Thoracic aorta (tissue), 2 donors: ENCODE measurements around the gene PSMB8. TPM values are rescaled to one million over a fixed set of nuclear protein-coding genes. Genes with fewer than 3 reads are reported as not detected.

Source experiments
- ATAC-seq: fragments of 150-250 bp; one replicate; pipeline ENCODE4 v1.8.0; 2017; ENCODE audit warnings: low read depth; ENCODE audit not compliant: insufficient number of reproducible peaks, low FRiP score
- DNase-seq: peaks from one replicate; pipeline ENCODE4 v3.0.0-alpha.2; 2020; ENCODE audit warnings: low spot score
- H3K27ac ChIP-seq, 2 donors: fragments of 200-600 bp; sonication (generic); 1 replicate in 1 of 2; 2 replicates in 1 of 2; pipeline ENCODE4 v1.5.1; 2016; ENCODE audit warnings: mild to moderate bottlenecking in 2 of 2, moderate library complexity in 2 of 2
- H3K27me3 ChIP-seq: fragments of 200-600 bp; sonication (generic); replicated peaks from 2 replicates; pipeline ENCODE4 v1.6.0; 2016; ENCODE audit warnings: mild to moderate bottlenecking; ENCODE audit not compliant: insufficient read depth
- H3K36me3 ChIP-seq: fragments of 200-600 bp; sonication (generic); one replicate; pipeline ENCODE4 v1.5.1; 2016
- H3K4me1 ChIP-seq, 2 donors: fragments of 200-600 bp; sonication (generic); 1 replicate in 1 of 2; 2 replicates in 1 of 2; pipeline versions ENCODE4 v1.5.1 to v1.6.0; 2016; ENCODE audit warnings: low read depth in 2 of 2, mild to moderate bottlenecking in 1 of 2; ENCODE audit not compliant: control insufficient read depth in 1 of 2
- H3K4me3 ChIP-seq: fragments of 200-600 bp; sonication (generic); 2 replicates; pipeline ENCODE4 v1.5.1; 2016; ENCODE audit warnings: mild to moderate bottlenecking
- H3K9me3 ChIP-seq: fragments of 200-600 bp; sonication (generic); 2 replicates; pipeline ENCODE4 v1.5.1; 2016
- total RNA-seq, 2 donors: library from RNA; depleted of rRNA; stranded (reverse); fragments of >200 nt; gene quantifications; one replicate each; pipeline versions ENCODE4 v1.1.0 to v1.2.3, GENCODE V29; 2016
- TF ChIP-seq, protein P1 (sequence below): fragments of 200-600 bp; sonication (generic); IDR thresholded peaks from one replicate; pipeline ENCODE4 v1.5.1; 2019; ENCODE audit warnings: antibody characterized with exemption

The PSMB8 gene
- total RNA-seq, 2 donors from 2014 or later = 28.4 to 43.3 TPM

DNA sequence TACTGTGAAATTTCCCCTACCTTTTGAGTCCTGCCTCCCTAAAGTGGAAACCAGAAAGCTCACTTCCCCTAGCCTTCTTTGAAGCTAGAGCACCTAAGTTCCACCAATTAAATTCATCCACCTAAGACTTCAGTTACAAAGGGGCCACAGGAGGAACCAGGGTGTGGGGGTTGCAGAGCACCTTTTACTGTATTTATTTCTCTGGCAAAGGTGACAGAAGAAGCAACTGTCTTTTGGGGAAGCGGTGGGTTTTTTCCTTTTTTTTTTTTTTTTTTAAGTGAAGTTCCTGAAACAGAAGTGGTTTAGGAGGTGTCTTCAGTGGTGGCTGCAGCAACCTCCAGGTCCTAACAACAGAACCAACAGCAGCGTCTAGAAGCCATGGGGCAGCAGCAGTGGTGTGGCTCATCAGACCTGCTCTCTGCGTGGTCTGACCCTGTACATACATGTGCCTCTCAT lies 23.2 kb upstream of the PSMB8 start:
- Histone ChIP-seq H3K27me3 (no peaks in the 10 kb centered on the region), H3K9me3 (no peaks in the 10 kb centered on the region), H3K36me3 (no peaks in the 10 kb centered on the region), H3K27ac (no peak overlapping the region), H3K4me3 (no peak overlapping the region), H3K4me1 (no peaks in the 10 kb centered on the region)
- no peak for ATAC-seq
- TF ChIP-seq, protein P1, sequence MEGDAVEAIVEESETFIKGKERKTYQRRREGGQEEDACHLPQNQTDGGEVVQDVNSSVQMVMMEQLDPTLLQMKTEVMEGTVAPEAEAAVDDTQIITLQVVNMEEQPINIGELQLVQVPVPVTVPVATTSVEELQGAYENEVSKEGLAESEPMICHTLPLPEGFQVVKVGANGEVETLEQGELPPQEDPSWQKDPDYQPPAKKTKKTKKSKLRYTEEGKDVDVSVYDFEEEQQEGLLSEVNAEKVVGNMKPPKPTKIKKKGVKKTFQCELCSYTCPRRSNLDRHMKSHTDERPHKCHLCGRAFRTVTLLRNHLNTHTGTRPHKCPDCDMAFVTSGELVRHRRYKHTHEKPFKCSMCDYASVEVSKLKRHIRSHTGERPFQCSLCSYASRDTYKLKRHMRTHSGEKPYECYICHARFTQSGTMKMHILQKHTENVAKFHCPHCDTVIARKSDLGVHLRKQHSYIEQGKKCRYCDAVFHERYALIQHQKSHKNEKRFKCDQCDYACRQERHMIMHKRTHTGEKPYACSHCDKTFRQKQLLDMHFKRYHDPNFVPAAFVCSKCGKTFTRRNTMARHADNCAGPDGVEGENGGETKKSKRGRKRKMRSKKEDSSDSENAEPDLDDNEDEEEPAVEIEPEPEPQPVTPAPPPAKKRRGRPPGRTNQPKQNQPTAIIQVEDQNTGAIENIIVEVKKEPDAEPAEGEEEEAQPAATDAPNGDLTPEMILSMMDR = no peak
- DNase-seq = no peak

DNA sequence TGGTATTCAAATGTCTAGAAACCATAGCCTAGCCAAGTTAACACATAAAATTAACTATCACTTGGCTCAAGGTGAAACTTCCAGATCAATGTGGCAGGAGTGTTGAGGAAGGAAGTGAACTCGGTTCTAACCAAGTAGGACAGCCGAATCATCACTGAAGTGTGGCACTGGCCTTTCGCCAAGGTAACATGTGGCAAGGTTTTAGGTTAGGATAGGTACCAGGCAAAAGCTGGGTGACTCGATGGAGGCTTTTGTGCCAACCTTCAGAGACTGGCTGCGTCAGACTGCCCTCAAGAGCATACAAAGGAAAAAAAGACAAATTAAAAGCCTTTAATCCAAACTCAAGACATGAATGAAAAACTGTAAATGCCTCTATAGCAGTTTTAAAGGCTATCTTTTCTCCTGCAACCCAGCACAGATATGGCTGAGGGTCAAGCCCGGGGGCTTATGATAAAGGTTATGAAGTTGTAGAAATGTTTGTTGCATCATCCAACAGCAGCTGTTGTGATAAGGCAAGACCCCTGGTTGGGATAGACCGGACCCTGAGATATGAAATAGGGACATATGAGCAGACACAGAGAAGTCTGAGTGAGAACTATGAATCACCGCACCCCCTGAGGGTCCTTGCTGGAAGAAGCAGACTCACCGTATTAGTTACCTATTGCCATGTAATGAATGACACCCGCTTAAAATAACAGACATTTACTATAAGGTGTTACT lies 22.0 kb upstream of the PSMB8 start:
- H3K27me3 ChIP-seq = no peaks in the 10 kb centered on the region
- no peaks in the 10 kb centered on the region for H3K36me3 ChIP-seq
- no peak for DNase-seq
- no peaks in the 10 kb centered on the region for H3K9me3 ChIP-seq
- ATAC-seq = no peak
- H3K4me3 ChIP-seq = no peak overlapping the region
- no peak overlapping the region for H3K27ac ChIP-seq
- no peaks in the 10 kb centered on the region for H3K4me1 ChIP-seq
- TF ChIP-seq, protein P1 = no peak

DNA sequence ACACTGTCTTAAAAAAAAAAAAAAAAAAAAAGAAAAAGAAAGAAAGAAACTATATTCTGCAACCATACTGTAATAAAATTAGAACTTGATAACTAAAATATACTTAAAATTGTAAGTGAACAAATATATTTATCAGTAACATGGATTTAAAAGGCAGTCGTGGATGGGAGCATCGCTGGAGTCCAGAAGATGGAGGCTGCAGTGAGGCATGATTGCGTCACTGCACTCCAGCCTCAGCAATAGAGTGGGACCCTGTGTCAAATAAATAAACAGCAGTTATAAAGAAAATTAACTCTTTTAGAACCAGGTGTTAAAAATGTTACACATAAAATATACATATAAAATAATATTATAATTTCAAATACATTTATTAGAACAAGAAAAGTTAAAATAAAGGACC lies 18.9 kb upstream of the PSMB8 start:
- ATAC-seq (no peak), DNase-seq (no peak)
- Histone ChIP-seq H3K27ac (no peak overlapping the region), H3K9me3 (no peaks in the 10 kb centered on the region), H3K36me3 (no peaks in the 10 kb centered on the region), H3K4me3 (no peak overlapping the region), H3K4me1 (no peaks in the 10 kb centered on the region), H3K27me3 (no peaks in the 10 kb centered on the region)
- TF ChIP-seq, protein P1 = no peak

DNA sequence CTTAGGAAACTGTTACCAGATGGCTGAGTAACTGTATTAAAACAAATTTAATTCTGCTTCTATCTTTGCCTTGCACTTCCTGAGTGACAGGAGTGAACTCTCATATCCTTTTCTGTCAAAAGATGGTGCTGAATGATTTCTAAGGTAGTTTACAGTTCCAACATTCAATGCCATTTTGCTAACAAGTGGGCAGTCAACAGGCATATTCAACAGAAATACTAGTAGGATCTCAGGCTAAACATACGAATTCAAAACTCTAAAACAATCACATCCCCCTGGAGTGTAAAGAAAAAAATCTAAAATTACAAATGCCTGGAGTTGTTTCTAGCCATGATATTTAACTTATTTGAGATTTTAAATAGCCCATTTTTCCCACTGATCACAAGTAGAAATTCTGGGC lies 16.8 kb upstream of the PSMB8 start:
- TF ChIP-seq, protein P1 = no peak

DNA sequence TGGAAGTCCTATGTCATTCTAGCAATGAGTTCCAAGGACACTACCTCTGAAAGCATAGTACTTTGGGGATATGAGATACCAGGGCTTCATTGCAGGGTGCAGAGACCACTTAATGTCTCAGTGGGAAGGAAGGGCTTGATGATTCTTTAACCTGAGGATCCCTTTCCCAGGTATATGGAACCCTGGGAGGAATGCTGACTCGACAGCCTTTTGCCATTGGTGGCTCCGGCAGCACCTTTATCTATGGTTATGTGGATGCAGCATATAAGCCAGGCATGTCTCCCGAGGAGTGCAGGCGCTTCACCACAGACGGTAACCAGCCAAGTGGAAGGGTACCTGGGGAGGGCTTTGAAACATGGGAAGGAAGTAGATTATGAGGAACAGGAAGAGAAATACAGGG lies 14.3 kb upstream of the PSMB8 start:
- H3K9me3 ChIP-seq = no peaks in the 10 kb centered on the region
- TF ChIP-seq, protein P1 = no peak
- H3K27me3 ChIP-seq = no peaks in the 10 kb centered on the region
- no peak for ATAC-seq
- no peak overlapping the region for H3K27ac ChIP-seq
- no peaks in the 10 kb centered on the region for H3K36me3 ChIP-seq
- no peak for DNase-seq
- H3K4me1 ChIP-seq = peaks cover 5 to 9% of the 10 kb centered on the region in 2 donors
- H3K4me3 ChIP-seq = no peak overlapping the region

More for the DNA sequence above, 16.8 kb upstream of the PSMB8 start:
- H3K27me3 ChIP-seq = no peaks in the 10 kb centered on the region
- DNase-seq (no peak), ATAC-seq (no peak)
- no peaks in the 10 kb centered on the region for H3K4me1 ChIP-seq
- no peaks in the 10 kb centered on the region for H3K36me3 ChIP-seq
- H3K4me3 ChIP-seq = no peak overlapping the region
- H3K27ac ChIP-seq = no peak overlapping the region
- H3K9me3 ChIP-seq = no peaks in the 10 kb centered on the region
